Liver (tissue), 9 donors: Measurements from ENCODE around the gene CCDC81. TPM values are rescaled to one million over a fixed set of nuclear protein-coding genes. Genes with fewer than 3 reads are reported as not detected.

ENCODE experiments used
- DNase-seq: peaks from one replicate; pipeline ENCODE4 v3.0.0-alpha.2; 2017; ENCODE audit warnings: low spot score
- H3K27ac ChIP-seq, 2 donors: one replicate each; pipeline ENCODE4 v1.7.0; 2013; ENCODE audit warnings: inconsistent platforms in 2 of 2, low read length in 2 of 2, control low read depth in 1 of 2, low read depth in 1 of 2, mild to moderate bottlenecking in 1 of 2
- H3K27me3 ChIP-seq, 4 donors: one replicate each; pipeline versions ENCODE4 v1.6.1 to v1.7.0; 2013; ENCODE audit warnings: low read length in 3 of 4, inconsistent platforms in 1 of 4, mild to moderate bottlenecking in 1 of 4, moderate library complexity in 1 of 4; ENCODE audit not compliant: control insufficient read depth in 4 of 4, insufficient read depth in 4 of 4
- H3K36me3 ChIP-seq, 4 donors: one replicate each; pipeline versions ENCODE4 v1.6.1 to v1.7.0; 2013; ENCODE audit warnings: low read length in 3 of 4, mild to moderate bottlenecking in 3 of 4, low read depth in 1 of 4, moderate library complexity in 1 of 4; ENCODE audit not compliant: control insufficient read depth in 4 of 4, insufficient read depth in 3 of 4
- H3K4me1 ChIP-seq, 4 donors: one replicate each; pipeline versions ENCODE4 v1.6.1 to v1.7.0; 2013; ENCODE audit warnings: low read length in 3 of 4, mild to moderate bottlenecking in 3 of 4, moderate library complexity in 1 of 4; ENCODE audit not compliant: control insufficient read depth in 4 of 4, insufficient read depth in 4 of 4
- H3K4me3 ChIP-seq, 3 donors: one replicate each; pipeline versions ENCODE4 v1.6.1 to v1.7.0; 2013; ENCODE audit warnings: low read length in 3 of 3, control low read depth in 1 of 3, low read depth in 1 of 3, mild to moderate bottlenecking in 1 of 3
- H3K9ac ChIP-seq, 2 donors: one replicate each; pipeline ENCODE4 v1.7.0; 2013; ENCODE audit warnings: low read length in 2 of 2, mild to moderate bottlenecking in 2 of 2, moderate library complexity in 2 of 2, control low read depth in 1 of 2, low read depth in 1 of 2
- H3K9me3 ChIP-seq, 4 donors: one replicate each; pipeline versions ENCODE4 v1.6.1 to v1.7.0; 2013; ENCODE audit warnings: low read length in 3 of 4; ENCODE audit not compliant: control insufficient read depth in 4 of 4
- FOXA1 ChIP-seq: IDR thresholded peaks from 2 replicates; pipeline ENCODE4 v1.6.1; 2016; ENCODE audit warnings: antibody characterized with exemption
- HNF4A ChIP-seq, 2 donors: conservative IDR thresholded peaks; 2 replicates each; pipeline ENCODE4 v1.6.1; 2016; ENCODE audit warnings: antibody characterized with exemption in 2 of 2, mild to moderate bottlenecking in 2 of 2
- JUND ChIP-seq, 2 donors: IDR thresholded peaks; 2 replicates each; pipeline ENCODE4 v1.6.1; 2016; ENCODE audit warnings: antibody characterized with exemption in 2 of 2
- TAF1 ChIP-seq: conservative IDR thresholded peaks from 2 replicates; pipeline ENCODE4 v1.6.1; 2016; ENCODE audit warnings: antibody characterized with exemption, mild to moderate bottlenecking
- YY1 ChIP-seq: IDR thresholded peaks from 2 replicates; pipeline ENCODE4 v1.6.1; 2016; ENCODE audit warnings: antibody characterized with exemption, mild to moderate bottlenecking
- WGBS: extraction: QIAGEN DNeasy Blood & Tissue Kit; methylation state at CpG from one replicate; pipeline ENCODE4 v1.1.7; 2013; 5-methylcytosine and 5-hydroxymethylcytosine counted together
- polyA plus RNA-seq, 2 donors: library from polyadenylated mRNA; stranded (reverse) in 1 of 2; unstranded in 1 of 2; fragments of 200-250 nt in 1 of 2; fragments of >200 nt in 1 of 2; fragmentation: Nextera tagmentation in 1 of 2; extraction: Ambion mirVana in 1 of 2; gene quantifications; one replicate each; pipeline versions ENCODE4 v1.2.1 to v1.2.3, GENCODE V29; 2013 to 2015
- total RNA-seq, 2 donors: library from RNA; depleted of rRNA; stranded (reverse); fragments of >200 nt; gene quantifications; one replicate each; pipeline ENCODE4 v1.2.3, GENCODE V29; 2014
- TF ChIP-seq, protein P1 (sequence below): fragments of 150-350 bp; IDR thresholded peaks from 2 replicates; pipeline ENCODE4 v1.5.1; 2017; ENCODE audit warnings: improper control_type of control experiment, low read depth, low read length; ENCODE audit not compliant: missing input control
- TF ChIP-seq, protein P2 (sequence below): IDR thresholded peaks from 2 replicates; pipeline ENCODE4 v1.6.1; 2016; ENCODE audit warnings: antibody characterized with exemption, mild to moderate bottlenecking
- TF ChIP-seq, protein P3 (sequence below): IDR thresholded peaks from 2 replicates; pipeline ENCODE4 v1.6.1; 2016; ENCODE audit warnings: antibody characterized with exemption
- donor health status: healthy.
- donor health status: healthy.
- donor health status: healthy.
- donor health status: healthy.
- donor health status: healthy.

Gene CCDC81
- total and polyA plus RNA-seq, 4 donors: 0.32 to 1.1 (median 0.67) TPM; not detected in 1

DNA sequence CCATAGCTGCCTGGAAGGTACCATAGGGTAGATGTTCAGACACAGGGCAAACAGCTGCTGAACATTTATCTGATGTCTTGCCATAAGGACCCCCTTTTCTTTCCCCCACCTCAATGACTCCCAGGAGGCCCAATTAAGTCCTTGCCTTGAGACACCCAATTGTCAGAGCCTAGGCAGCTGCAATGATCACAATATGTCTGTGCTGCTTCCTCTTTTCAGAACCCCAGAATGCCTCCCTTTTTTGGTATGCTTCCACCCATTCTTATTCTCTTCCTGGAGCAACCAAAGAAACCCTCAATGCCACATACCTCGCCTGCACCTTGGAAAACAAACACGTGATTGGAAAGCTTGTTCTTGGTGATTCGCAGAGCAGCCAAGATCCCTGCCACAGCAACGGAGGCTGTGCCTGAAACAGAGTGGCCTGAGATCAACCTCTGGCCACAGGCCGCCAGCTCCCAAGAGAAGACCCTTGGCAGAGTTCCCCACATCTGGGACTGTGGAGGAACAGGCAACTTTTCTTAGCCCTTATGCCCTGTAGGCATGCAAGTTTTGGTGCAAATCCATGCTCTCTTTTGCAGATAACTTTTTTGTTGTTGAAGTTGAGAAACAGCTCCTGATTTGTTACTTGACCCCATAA, 75.4 kb downstream of the CCDC81 start (continued):
- TF ChIP-seq, protein P1, sequence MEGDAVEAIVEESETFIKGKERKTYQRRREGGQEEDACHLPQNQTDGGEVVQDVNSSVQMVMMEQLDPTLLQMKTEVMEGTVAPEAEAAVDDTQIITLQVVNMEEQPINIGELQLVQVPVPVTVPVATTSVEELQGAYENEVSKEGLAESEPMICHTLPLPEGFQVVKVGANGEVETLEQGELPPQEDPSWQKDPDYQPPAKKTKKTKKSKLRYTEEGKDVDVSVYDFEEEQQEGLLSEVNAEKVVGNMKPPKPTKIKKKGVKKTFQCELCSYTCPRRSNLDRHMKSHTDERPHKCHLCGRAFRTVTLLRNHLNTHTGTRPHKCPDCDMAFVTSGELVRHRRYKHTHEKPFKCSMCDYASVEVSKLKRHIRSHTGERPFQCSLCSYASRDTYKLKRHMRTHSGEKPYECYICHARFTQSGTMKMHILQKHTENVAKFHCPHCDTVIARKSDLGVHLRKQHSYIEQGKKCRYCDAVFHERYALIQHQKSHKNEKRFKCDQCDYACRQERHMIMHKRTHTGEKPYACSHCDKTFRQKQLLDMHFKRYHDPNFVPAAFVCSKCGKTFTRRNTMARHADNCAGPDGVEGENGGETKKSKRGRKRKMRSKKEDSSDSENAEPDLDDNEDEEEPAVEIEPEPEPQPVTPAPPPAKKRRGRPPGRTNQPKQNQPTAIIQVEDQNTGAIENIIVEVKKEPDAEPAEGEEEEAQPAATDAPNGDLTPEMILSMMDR: no peak
- no peak for TF ChIP-seq HNF4A (conservative IDR thresholded peaks at IDR 0.05)

DNA sequence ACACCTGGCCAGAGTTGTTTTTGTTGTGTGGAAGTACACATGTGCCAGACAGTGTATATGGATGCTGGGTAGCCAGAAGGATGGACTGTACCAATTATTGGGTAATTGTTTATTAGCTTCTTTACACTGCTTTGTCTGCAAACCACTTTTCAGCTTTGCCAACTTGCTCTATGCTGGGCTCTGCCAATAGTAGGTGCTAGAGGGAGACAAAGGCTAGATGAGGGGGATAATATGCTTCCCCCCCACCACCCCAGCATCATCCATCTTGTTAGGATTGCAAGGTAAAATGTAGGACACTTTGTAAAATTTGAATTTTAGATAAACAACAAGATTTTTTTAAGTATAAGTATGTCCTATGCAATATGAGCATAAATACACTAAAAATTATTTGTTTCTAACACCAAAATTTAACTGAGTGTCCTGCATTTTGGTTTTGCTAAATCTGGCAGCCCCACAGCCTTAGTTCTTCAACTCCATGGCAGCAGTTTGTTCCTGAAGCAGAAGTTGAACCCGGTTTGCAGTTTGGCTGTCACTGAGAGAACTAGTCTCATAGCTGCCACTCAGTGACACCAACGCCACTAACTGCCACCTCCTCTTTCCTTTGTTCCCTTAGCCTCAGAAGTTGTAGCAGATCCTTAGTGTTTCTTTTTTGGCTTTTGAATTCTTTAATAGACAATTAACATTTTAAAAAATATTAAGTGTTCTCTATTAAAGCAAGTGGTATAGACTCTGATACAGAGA, 78.8 kb downstream of the CCDC81 start:
- Histone ChIP-seq H3K27ac (no peak overlapping the region), H3K36me3 (no peaks in the 10 kb centered on the region), H3K4me3 (no peak overlapping the region), H3K4me1 (no peaks in the 10 kb centered on the region), H3K27me3 (no peaks in the 10 kb centered on the region), H3K9me3 (no peaks in the 10 kb centered on the region), H3K9ac (no peak overlapping the region)
- no peak for DNase-seq
- 83% methylated on average over 2 of the region's 2 CpGs for WGBS
- TF ChIP-seq, protein P2, sequence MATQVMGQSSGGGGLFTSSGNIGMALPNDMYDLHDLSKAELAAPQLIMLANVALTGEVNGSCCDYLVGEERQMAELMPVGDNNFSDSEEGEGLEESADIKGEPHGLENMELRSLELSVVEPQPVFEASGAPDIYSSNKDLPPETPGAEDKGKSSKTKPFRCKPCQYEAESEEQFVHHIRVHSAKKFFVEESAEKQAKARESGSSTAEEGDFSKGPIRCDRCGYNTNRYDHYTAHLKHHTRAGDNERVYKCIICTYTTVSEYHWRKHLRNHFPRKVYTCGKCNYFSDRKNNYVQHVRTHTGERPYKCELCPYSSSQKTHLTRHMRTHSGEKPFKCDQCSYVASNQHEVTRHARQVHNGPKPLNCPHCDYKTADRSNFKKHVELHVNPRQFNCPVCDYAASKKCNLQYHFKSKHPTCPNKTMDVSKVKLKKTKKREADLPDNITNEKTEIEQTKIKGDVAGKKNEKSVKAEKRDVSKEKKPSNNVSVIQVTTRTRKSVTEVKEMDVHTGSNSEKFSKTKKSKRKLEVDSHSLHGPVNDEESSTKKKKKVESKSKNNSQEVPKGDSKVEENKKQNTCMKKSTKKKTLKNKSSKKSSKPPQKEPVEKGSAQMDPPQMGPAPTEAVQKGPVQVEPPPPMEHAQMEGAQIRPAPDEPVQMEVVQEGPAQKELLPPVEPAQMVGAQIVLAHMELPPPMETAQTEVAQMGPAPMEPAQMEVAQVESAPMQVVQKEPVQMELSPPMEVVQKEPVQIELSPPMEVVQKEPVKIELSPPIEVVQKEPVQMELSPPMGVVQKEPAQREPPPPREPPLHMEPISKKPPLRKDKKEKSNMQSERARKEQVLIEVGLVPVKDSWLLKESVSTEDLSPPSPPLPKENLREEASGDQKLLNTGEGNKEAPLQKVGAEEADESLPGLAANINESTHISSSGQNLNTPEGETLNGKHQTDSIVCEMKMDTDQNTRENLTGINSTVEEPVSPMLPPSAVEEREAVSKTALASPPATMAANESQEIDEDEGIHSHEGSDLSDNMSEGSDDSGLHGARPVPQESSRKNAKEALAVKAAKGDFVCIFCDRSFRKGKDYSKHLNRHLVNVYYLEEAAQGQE: no peak
- TF ChIP-seq YY1: no peak
- TF ChIP-seq JUND (IDR thresholded peaks at IDR 0.05): no peak
- no peak for TF ChIP-seq HNF4A (conservative IDR thresholded peaks at IDR 0.05)
- TF ChIP-seq, protein P1: no peak
- no peak for TF ChIP-seq TAF1
- TF ChIP-seq, protein P3, sequence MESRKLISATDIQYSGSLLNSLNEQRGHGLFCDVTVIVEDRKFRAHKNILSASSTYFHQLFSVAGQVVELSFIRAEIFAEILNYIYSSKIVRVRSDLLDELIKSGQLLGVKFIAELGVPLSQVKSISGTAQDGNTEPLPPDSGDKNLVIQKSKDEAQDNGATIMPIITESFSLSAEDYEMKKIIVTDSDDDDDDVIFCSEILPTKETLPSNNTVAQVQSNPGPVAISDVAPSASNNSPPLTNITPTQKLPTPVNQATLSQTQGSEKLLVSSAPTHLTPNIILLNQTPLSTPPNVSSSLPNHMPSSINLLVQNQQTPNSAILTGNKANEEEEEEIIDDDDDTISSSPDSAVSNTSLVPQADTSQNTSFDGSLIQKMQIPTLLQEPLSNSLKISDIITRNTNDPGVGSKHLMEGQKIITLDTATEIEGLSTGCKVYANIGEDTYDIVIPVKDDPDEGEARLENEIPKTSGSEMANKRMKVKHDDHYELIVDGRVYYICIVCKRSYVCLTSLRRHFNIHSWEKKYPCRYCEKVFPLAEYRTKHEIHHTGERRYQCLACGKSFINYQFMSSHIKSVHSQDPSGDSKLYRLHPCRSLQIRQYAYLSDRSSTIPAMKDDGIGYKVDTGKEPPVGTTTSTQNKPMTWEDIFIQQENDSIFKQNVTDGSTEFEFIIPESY: no peak
- no peak for TF ChIP-seq FOXA1
